ENCODE results near the gene SPATA13.

DNA sequence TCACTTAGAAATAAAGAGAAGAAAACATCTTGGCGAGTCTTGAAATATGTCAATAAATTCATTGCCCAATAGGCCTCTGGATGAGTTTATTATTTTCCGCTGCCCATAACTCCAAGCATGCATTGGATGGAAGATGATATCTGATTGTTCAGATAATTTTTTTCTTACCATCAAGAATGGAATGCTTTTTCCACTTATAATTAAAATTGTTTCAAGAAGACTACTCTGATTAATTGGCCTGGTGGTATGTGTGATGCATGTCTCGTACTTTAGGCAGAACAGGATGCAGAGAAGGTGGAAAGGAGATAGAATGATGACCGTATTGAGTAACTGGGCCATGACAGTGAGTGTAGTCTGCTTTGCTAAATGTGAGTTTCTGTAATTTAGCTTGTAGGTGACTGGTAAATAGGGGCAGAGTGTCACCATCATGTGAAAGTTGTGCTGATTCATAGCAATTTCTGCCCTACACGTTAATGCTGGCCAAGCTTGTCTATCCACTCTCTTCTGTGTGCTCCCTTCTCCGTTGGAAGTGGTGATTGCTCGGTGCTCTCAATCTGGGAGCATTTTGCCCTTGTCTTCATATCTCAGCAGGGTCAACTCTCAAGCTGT, 13.5 kb upstream of the SPATA13 start:
- TF ChIP-seq POLR2A (IDR thresholded peaks at IDR 0.05; ENCODE audit: low read length) (no peak), GATA1 (IDR thresholded peaks at IDR 0.05; ENCODE audit: low read depth, low read length) (no peak)

All from erythroblast (primary cell).